ENCODE results near the gene YY1AP1.

GRCh38 chr1:155695608-155696007, 7.0 kb upstream of the YY1AP1 start:
- TF ChIP-seq CTCF (IDR thresholded peaks at IDR 0.05) = no peak
- no peak for TF ChIP-seq POLR2A (IDR thresholded peaks at IDR 0.05)

All from thyroid gland (tissue), 4 donors.